ENCODE results near the gene NET1. TPM values are rescaled to one million over a fixed set of nuclear protein-coding genes. Genes with fewer than 3 reads are reported as not detected.
"Not testable (repeated sequence)": the region's sequence is repeated elsewhere in the genome, so short reads cannot be mapped to it uniquely, and the experiment has no call there.

The NET1 gene
- total RNA-seq (108 TPM), polyA plus RNA-seq (54.0 TPM)

- Histone ChIP-seq H3K36me3 (ENCODE audit: insufficient read depth) (no peaks in the 10 kb centered on the region), H3K4me1 (ENCODE audit: insufficient read depth) (no peaks in the 10 kb centered on the region), H3K27ac (ENCODE audit: low read depth) (no peak within 1 kb of the TSS), H3K4me3 (ENCODE audit: low read depth, low read length) (peak within 1 kb of the TSS; percentile 93)
- under 1% methylated on average over 48 of the region's 48 CpGs for WGBS
- DNase-seq (ENCODE audit: extremely low spot score), result peak; percentile 62
Measured at GRCh38 chr10:5412277-5412941, at the start of gene NET1. NET1 (plus strand) TSS chr10:5412557; CDS start chr10:5412693, 136 bp downstream.

GRCh38 chr10:5362873-5363272 lies 49.5 kb upstream of the NET1 start:
- Histone ChIP-seq H3K4me1 (ENCODE audit: insufficient read depth) (no peaks in the 10 kb centered on the region), H3K36me3 (ENCODE audit: insufficient read depth) (no peaks in the 10 kb centered on the region), H3K27ac (ENCODE audit: low read depth) (no peak overlapping the region), H3K4me3 (ENCODE audit: low read depth, low read length) (no peak overlapping the region)
- DNase-seq (ENCODE audit: extremely low spot score), result no peak

GRCh38 chr10:5364374-5364773 lies 48.0 kb upstream of the NET1 start:
- Histone ChIP-seq H3K4me1 (ENCODE audit: insufficient read depth) (no peaks in the 10 kb centered on the region), H3K27ac (ENCODE audit: low read depth) (no peak overlapping the region), H3K36me3 (ENCODE audit: insufficient read depth) (no peaks in the 10 kb centered on the region), H3K4me3 (ENCODE audit: low read depth, low read length) (no peak overlapping the region)
- WGBS, result 77% methylated on average over 11 of the region's 11 CpGs
- DNase-seq (ENCODE audit: extremely low spot score), result no peak

DNA sequence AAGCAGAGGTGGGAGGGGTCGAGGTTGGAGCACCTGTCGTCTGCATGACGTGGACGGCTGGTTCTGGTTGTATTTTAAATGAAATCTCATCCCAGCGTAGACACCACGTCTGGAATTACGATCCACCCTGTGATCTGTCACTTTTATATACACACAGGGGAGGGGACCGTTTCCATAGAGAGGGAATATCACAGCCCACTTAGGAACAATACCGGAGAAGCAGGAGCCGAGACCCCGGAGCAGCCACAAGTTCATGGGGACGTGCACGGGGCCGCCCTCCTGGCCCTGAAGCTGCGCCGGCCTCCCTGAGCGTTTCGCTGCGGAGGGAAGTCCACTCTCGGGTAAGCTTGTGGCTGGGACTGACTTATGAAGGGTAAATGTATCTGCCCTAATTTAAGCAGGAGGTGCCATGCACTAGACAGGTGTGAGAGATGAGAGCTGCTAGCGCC lies 47.4 kb upstream of the NET1 start, which contains the start of gene UCN3:
UCN3 (plus strand) TSS at position 77 of the 449 bp plus-strand sequence. CDS start 8,755 bp downstream, outside the sequence.
- H3K4me1 ChIP-seq (ENCODE audit: insufficient read depth), result no peaks in the 10 kb centered on the region
- DNase-seq (ENCODE audit: extremely low spot score), result no peak
- H3K27ac ChIP-seq (ENCODE audit: low read depth), result no peak within 1 kb of the TSS
- no peak within 1 kb of the TSS for H3K4me3 ChIP-seq (ENCODE audit: low read depth, low read length)
- WGBS, result 51% methylated on average over 21 of the region's 21 CpGs
- H3K36me3 ChIP-seq (ENCODE audit: insufficient read depth), result no peaks in the 10 kb centered on the region

DNA sequence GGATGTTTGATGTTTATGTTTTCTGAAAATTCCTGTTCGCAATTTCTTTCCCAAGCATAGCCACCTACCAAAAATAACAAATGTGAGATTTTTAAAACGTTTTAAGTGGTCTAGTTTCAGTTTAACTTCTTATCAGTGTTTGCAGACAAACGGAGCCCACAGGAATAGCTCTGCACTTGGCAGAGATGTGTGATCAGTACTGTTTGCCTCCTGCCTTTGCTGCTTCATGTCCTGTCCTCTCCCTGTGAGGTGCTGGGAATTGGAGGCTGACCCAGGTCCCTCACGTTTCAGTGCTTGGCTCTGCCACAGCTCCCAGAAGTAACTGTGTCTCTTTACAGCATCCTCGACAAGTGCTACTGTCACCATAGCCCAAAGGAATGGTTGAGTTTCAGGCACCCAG lies 46.4 kb upstream of the NET1 start:
- 17% methylated on average over 5 of the region's 5 CpGs for WGBS
- no peaks in the 10 kb centered on the region for H3K36me3 ChIP-seq (ENCODE audit: insufficient read depth)
- H3K4me1 ChIP-seq (ENCODE audit: insufficient read depth), result no peaks in the 10 kb centered on the region
- no peak overlapping the region for H3K27ac ChIP-seq (ENCODE audit: low read depth)
- H3K4me3 ChIP-seq (ENCODE audit: low read depth, low read length), result no peak overlapping the region
- no peak for DNase-seq (ENCODE audit: extremely low spot score)

GRCh38 chr10:5369362-5370158 lies 42.8 kb upstream of the NET1 start:
- 67% methylated on average over 16 of the region's 16 CpGs for WGBS
- DNase-seq (ENCODE audit: extremely low spot score), result no peak
- Histone ChIP-seq H3K36me3 (ENCODE audit: insufficient read depth) (no peaks in the 10 kb centered on the region), H3K4me3 (ENCODE audit: low read depth, low read length) (no peak overlapping the region), H3K27ac (ENCODE audit: low read depth) (no peak overlapping the region), H3K4me1 (ENCODE audit: insufficient read depth) (no peaks in the 10 kb centered on the region)

GRCh38 chr10:5370493-5371352 lies 41.6 kb upstream of the NET1 start:
- no peak for DNase-seq (ENCODE audit: extremely low spot score)
- H3K4me3 ChIP-seq (ENCODE audit: low read depth, low read length), result no peak overlapping the region
- WGBS, result 87% methylated on average over 28 of the region's 28 CpGs
- no peaks in the 10 kb centered on the region for H3K36me3 ChIP-seq (ENCODE audit: insufficient read depth)
- no peak overlapping the region for H3K27ac ChIP-seq (ENCODE audit: low read depth)
- no peaks in the 10 kb centered on the region for H3K4me1 ChIP-seq (ENCODE audit: insufficient read depth)

DNA sequence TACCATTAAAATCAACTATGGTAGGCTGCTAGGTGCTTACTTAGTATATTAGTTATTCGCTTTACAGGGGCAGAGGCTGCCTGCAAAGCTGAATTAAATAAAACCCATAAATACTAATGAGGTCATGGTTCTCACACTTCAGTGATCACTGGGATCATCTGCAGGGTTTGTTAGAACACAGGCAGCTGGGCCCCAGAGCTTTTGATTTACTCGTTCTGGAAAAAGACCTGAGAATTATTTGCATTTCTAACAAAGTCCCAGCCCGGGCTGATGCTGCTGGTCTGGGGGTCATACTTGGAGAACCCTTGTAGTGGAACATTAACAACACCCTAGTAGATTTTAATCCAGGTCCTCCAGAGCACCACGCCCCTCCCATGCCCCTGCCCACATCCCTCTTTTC lies 39.0 kb upstream of the NET1 start:
- Histone ChIP-seq H3K4me1 (ENCODE audit: insufficient read depth) (no peaks in the 10 kb centered on the region), H3K4me3 (ENCODE audit: low read depth, low read length) (no peak overlapping the region), H3K36me3 (ENCODE audit: insufficient read depth) (no peaks in the 10 kb centered on the region), H3K27ac (ENCODE audit: low read depth) (no peak overlapping the region)
- WGBS, result 84% methylated on average over 4 of the region's 4 CpGs
- DNase-seq (ENCODE audit: extremely low spot score), result no peak

DNA sequence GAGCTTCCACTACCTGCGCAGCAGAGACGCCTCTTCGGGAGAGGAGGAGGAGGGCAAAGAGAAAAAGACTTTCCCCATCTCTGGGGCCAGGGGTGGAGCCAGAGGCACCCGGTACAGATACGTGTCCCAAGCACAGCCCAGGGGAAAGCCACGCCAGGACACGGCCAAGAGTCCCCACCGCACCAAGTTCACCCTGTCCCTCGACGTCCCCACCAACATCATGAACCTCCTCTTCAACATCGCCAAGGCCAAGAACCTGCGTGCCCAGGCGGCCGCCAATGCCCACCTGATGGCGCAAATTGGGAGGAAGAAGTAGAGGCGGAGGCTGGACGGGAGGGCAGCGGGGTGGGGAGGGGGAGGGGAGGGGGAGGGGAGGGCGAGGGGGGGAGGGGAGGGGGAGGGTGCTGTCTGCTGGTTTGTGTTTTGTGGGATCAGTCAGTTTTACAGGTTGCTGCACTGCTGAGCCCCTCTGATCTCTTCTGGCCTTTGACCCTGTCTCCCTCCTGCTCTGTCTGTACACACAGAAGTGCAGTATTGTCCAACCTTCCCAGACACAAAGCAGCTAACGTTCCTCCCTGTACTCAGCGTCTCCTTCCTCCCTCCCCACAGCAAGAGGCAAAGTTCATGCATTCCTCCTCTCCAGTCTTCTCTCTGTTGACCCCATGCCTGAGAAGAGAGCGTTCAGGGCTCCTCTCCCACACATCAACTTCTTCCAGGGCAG lies 38.3 kb upstream of the NET1 start:
- Histone ChIP-seq H3K36me3 (ENCODE audit: insufficient read depth) (no peaks in the 10 kb centered on the region), H3K4me1 (ENCODE audit: insufficient read depth) (no peaks in the 10 kb centered on the region), H3K27ac (ENCODE audit: low read depth) (no peak overlapping the region), H3K4me3 (ENCODE audit: low read depth, low read length) (no peak overlapping the region)
- no peak for DNase-seq (ENCODE audit: extremely low spot score)
- WGBS, result 84% methylated on average over 20 of the region's 22 CpGs

DNA sequence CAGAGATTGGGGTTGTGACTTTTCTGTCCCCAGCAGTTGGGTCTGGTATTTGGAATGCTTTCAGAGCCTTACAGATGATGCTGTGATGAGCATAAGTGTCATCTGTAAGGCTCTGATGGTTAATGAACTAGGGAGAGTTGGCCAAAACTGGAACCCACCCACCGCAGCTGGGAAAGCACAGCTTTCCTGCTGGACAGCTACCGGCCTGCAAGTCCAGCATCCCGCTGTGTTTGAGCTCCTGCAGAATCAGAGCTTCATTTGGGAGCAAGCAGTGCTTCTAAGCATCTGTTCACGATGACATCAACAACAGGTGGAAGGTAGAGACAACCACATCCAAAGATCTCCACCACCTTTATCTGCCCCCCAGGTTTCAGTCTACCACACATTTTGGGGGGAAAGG lies 35.9 kb upstream of the NET1 start:
- DNase-seq (ENCODE audit: extremely low spot score), result no peak
- Histone ChIP-seq H3K27ac (ENCODE audit: low read depth) (no peak overlapping the region), H3K4me1 (ENCODE audit: insufficient read depth) (no peaks in the 10 kb centered on the region), H3K36me3 (ENCODE audit: insufficient read depth) (no peaks in the 10 kb centered on the region), H3K4me3 (ENCODE audit: low read depth, low read length) (no peak overlapping the region)
- 43% methylated on average over 4 of the region's 4 CpGs for WGBS

DNA sequence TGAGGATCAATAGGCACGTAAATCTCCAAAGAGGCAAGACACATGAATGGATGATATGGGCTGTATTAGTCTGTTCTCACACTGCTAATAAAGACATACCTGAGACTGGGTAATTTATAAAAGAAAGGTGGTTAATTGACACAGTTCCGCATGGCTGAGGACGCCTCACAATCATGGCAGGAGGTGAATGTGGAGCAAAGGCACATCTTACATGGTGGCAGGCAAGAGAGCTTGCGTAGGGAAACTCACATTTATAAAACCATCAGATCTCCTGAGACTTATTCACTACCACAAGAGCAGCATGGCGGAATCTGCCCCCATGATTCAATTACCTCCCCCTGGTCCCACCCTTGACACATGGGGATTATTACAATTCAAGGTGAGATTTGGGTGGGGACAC lies 33.2 kb upstream of the NET1 start:
- H3K4me3 ChIP-seq (ENCODE audit: low read depth, low read length); H3K4me1 ChIP-seq (ENCODE audit: insufficient read depth); H3K36me3 ChIP-seq (ENCODE audit: insufficient read depth); DNase-seq (ENCODE audit: extremely low spot score); H3K27ac ChIP-seq (ENCODE audit: low read depth): not testable (repeated sequence)
- 94% methylated on average over 5 of the region's 5 CpGs for WGBS

GRCh38 chr10:5380395-5380794 lies 32.0 kb upstream of the NET1 start:
- not testable (repeated sequence) for H3K27ac ChIP-seq (ENCODE audit: low read depth); H3K36me3 ChIP-seq (ENCODE audit: insufficient read depth); H3K4me3 ChIP-seq (ENCODE audit: low read depth, low read length); DNase-seq (ENCODE audit: extremely low spot score); H3K4me1 ChIP-seq (ENCODE audit: insufficient read depth)
- WGBS, result 93% methylated on average over 12 of the region's 12 CpGs

DNA sequence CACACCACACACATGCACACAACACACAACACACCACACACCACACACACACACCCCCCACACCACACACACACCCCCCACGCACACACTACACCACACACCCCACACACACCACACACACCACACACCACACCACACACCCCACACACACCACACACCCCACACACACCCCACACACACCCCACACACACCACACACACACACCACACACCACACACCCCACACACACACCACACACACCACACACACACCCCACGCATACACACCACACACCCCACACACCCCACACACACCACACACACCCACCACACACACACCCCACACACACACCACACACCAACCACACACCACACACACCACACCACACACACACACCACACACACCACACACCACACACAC lies 31.2 kb upstream of the NET1 start:
- no peak for DNase-seq (ENCODE audit: extremely low spot score)
- 98% methylated on average over 2 of the region's 2 CpGs for WGBS
- no peak overlapping the region for H3K4me3 ChIP-seq (ENCODE audit: low read depth, low read length)
- no peak overlapping the region for H3K27ac ChIP-seq (ENCODE audit: low read depth)
- H3K4me1 ChIP-seq (ENCODE audit: insufficient read depth), result no peaks in the 10 kb centered on the region
- H3K36me3 ChIP-seq (ENCODE audit: insufficient read depth), result no peaks in the 10 kb centered on the region
